GM13977 (cell line): ENCODE data around the gene CHST12.
"Not testable (repeated sequence)": the region's sequence is repeated elsewhere in the genome, so short reads cannot be mapped to it uniquely, and the experiment has no call there.

Experiments used
- DNase-seq: peaks from one replicate; pipeline ENCODE4 v3.0.0; 2012; ENCODE audit warnings: low spot score
- CTCF ChIP-seq: IDR thresholded peaks from 2 replicates; pipeline ENCODE4 v1.5.1; 2012; ENCODE audit warnings: mild to moderate bottlenecking, control low read depth; ENCODE audit not compliant: insufficient read depth; ENCODE audit errors: extremely low read depth, missing control alignments
- in situ Hi-C: fragments of 300-500 bp; cut with MboI; formaldehyde crosslinking; loops from one replicate; pipeline ENCODE4 v1.12.0; 2022; ENCODE audit warnings: low sequenced_read_pairs, low pct_unique_long_range_greater_than_20kb, mixed read lengths, inconsistent platforms; ENCODE audit not compliant: unreplicated experiment

The CHST12 gene

DNA sequence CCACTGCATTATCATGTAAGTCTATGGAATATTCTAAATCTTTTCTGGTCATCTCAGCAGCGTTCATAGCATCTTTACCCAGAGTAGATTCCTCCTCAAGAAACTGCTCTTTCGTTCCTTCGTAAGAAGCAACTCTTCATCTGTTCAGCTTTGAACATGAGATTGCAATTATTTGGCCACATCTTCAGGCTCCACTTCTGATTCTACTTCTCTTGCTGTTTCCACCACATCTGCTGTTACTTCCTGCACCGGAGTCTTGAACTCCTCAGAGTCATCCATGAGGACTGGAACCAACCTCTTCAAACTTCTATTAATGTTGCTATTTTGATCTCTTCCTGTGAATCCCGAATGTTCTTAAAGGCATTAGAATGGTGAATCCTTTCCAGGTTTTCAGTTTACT is 12.7 kb downstream of the CHST12 start:
- no peak for TF ChIP-seq CTCF
- DNase-seq: no peak

GRCh38 chr7:2416650-2417049 is 13.2 kb downstream of the CHST12 start:
- in situ Hi-C loops: no loop called here
- TF ChIP-seq CTCF: no peak
- DNase-seq: no peak

More for the DNA sequence above, 12.7 kb downstream of the CHST12 start:
- in situ Hi-C loops: no loop called here

DNA sequence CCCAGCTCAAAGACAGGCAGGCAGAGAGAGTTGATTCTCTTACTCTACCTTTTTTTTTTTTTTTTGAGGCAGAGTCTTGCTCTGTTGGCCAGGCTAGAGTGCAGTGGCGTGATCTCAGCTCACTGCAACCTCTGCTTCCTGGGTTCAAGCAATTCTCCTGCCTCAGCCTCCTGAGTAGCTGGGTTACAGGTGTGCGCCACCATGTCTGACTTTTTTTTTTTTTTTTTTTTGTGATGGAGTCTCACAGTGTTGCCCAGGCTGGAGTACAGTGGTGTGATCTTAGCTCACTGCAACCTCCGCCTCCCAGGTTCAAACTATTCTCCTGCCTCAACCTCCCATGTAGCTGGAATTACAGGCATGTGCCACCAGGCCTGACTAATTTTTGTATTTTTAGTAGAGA is 13.8 kb downstream of the CHST12 start:
- in situ Hi-C loops: not testable (repeated sequence)

GRCh38 chr7:2417981-2418481 is 14.6 kb downstream of the CHST12 start:
- in situ Hi-C loops: no loop called here
- no peak for TF ChIP-seq CTCF
- no peak for DNase-seq

More for the DNA sequence above, 13.8 kb downstream of the CHST12 start:
- DNase-seq: not testable (repeated sequence)

GRCh38 chr7:2420216-2420933 is 17.0 kb downstream of the CHST12 start:
- TF ChIP-seq CTCF: no peak
- in situ Hi-C loops: no loop called here
- no peak for DNase-seq

DNA sequence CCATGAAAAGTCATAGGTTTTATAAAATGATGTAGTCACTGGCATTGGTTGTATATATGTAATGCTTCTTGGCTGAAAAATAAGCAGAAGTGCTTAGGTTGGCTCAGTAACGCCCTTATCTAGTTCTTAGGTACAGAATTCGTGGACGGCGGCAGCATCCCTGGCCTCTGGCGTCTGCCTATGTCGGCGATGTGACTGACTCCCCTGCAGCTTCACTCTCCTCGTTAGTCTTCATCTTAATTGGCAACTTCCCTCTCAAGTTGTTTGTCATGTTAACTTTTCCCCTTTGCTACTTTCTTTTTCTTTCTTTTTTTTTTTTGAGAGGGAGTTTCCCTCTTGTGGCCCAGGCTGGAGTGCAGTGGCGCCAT is 18.5 kb downstream of the CHST12 start:
- in situ Hi-C loops: no loop called here
- DNase-seq: no peak

More for the DNA sequence above, 18.5 kb downstream of the CHST12 start:
- no peak for TF ChIP-seq CTCF
